ENCODE data around the gene CCDC134.
"Not testable (repeated sequence)": the region's sequence is repeated elsewhere in the genome, so short reads cannot be mapped to it uniquely, and the experiment has no call there.

The CCDC134 gene

GRCh38 chr22:41821471-41822316 lies 21.2 kb downstream of the CCDC134 start:
- DNase-seq (ENCODE audit: insufficient read length, low spot score) (no peak), FAIRE-seq (no peak)

DNA sequence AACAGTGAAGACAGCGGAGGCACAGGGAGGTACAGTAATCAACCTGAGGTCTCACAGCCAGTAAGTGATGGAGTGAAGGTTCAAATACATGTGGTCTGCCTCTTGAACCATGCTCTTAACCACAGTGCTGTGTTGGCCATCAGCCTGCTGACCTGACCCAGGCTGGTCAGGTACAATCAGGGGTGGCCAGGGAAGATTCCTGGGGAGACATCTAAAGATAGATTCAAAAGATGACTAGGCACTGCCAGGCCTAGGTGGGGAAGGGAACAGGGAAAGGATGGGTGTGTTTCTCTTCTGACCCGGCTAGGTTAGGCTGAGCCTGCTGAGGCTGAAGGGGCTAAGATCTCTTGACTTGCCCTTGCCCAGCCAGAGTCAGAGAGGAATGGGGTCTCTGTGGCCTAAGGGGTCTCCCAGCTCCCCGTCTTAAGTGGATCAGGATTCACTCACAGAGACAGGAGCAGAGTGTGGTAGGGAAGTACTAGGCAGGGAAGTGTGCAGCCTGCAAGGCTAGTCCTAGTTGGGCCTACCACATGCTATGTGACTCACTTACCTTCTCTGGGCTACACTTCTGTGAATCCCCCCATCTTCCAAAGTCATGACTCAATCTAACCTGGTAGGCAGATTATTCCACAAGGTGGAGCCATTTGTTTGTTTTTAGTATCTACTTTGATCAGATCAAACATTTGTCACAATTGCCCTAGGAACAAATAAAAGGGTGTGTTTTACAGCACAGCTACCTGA lies 22.0 kb downstream of the CCDC134 start:
- DNase-seq (ENCODE audit: insufficient read length, low spot score) (peak; percentile 41), FAIRE-seq (no peak)

GRCh38 chr22:41823797-41824196 lies 23.3 kb downstream of the CCDC134 start:
- FAIRE-seq (no peak), DNase-seq (ENCODE audit: insufficient read length, low spot score) (no peak)

DNA sequence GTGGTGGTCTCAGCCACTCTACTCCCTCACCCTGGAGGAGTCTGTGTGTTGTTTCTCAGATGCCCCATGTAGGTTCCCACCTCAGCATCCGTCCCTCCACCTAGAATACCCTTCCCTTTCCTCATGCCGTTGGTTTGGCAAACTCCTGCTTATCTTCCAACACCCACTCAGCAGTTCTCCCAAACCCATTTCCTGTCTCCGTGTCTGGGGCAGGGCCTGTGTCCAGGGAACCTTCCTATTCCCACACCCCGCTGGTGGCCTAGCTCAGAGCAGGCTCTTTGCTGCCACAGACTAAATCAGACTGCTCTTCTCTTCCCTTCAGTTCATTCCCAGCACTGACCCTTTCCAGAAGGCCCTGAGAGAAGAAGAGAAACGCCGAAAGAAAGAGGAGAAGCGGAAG lies 24.9 kb downstream of the CCDC134 start:
- no peak for DNase-seq (ENCODE audit: insufficient read length, low spot score)
- no peak for FAIRE-seq

GRCh38 chr22:41826021-41826420 lies 25.5 kb downstream of the CCDC134 start:
- DNase-seq (ENCODE audit: insufficient read length, low spot score) (no peak), FAIRE-seq (no peak)

GRCh38 chr22:41826430-41827383 lies 26.2 kb downstream of the CCDC134 start:
- no peak for DNase-seq (ENCODE audit: insufficient read length, low spot score)
- no peak for FAIRE-seq

DNA sequence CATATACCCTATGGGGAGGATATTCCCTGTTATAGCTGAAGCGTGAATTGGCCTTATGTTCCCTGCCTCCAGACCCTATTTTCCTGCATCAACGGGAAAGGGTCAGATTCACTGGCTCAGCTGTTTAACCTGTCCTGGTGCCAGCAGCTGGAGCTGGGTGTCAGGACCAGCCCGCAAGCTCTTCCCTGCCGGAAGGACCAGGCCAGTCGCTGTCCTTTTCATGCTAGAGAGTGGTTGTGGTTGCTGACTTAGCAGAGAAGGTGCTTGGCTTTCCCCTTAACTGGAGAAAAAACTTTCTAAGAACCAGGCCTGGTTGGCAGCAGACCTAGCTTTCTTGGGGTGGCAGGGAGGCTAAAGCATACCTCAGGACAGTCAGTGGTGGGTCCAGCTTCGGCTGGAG lies 27.2 kb downstream of the CCDC134 start:
- FAIRE-seq (no peak), DNase-seq (ENCODE audit: insufficient read length, low spot score) (no peak)

GRCh38 chr22:41828516-41828915 lies 28.0 kb downstream of the CCDC134 start:
- no peak for FAIRE-seq
- no peak for DNase-seq (ENCODE audit: insufficient read length, low spot score)

- FAIRE-seq (no peak), DNase-seq (ENCODE audit: insufficient read length, low spot score) (no peak)
Measured at GRCh38 chr22:41830174-41830573, 29.7 kb downstream of the CCDC134 start.

DNA sequence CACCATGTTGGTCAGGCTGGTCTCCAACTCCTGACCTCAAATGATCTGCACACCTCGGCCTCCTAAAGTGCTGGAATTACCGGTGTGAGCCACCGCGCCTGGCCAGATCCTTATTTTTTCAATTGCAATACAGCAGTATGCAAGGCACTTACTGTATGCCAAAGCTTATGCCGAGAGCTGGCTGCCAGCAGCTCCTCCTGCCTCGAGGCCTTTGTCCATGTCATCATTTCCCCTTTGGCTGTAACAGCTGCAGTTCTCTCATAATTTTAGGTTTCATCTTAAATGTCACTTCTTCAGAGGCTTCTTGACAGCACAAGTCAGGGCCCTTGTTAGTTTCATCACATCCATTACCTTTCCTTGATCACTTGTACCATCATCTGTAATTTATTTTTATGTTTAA lies 30.9 kb downstream of the CCDC134 start:
- FAIRE-seq: no peak
- DNase-seq (ENCODE audit: insufficient read length, low spot score): no peak

GRCh38 chr22:41831828-41832552 lies 31.5 kb downstream of the CCDC134 start:
- DNase-seq (ENCODE audit: insufficient read length, low spot score): peak; percentile 14
- FAIRE-seq: no peak

DNA sequence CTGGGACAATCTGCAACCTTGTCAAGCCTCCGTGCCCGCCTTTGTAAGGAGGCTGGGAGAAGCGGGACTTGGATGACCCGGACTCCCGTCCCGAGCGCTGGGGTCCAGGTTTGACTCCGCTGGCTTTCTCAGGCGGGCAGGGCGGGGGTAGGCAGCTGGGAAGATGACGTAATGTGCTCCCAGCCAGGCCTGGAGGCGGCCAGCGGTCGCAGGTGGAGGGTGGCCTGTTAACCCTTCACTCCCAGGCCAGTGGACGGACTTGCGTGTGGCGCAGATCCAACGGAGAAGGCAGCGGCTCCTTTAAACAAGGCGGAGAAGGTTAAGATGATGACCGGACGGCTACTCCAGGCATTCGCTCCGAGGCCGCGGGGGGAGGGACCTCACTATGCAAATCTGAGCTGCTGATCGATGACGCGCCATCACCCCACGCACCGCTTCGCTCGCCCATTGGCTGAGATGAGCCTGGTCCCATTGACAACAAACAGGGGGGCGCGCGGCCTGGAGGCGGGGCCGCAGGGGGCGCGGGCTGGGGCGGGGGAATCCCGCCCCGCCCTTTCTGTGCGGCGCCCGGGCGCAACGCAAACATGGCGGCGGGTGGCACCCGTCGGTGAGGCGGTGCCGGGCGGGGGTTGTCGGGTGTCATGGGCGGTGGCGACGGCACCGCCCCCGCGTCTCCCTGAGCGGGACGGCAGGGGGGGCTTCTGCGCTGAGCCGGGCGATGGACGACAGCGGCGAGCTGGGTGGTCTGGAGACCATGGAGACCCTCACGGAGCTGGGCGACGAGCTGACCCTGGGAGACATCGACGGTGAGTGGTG lies 32.3 kb downstream of the CCDC134 start, which contains the start of gene SREBF2:
SREBF2 (plus strand) TSS at position 553 of the 816 bp plus-strand sequence; CDS start at position 719, 166 bp downstream.
- DNase-seq (ENCODE audit: insufficient read length, low spot score) (peak; percentile 98), FAIRE-seq (peak; percentile 98)

- FAIRE-seq: no peak
- peak; percentile 15 for DNase-seq (ENCODE audit: insufficient read length, low spot score)
Measured at GRCh38 chr22:41833369-41834004, 33.0 kb downstream of the CCDC134 start.

GRCh38 chr22:41834005-41834944 lies 33.8 kb downstream of the CCDC134 start:
- FAIRE-seq (no peak), DNase-seq (ENCODE audit: insufficient read length, low spot score) (no peak)

- DNase-seq (ENCODE audit: insufficient read length, low spot score); FAIRE-seq: not testable (repeated sequence)
Measured at GRCh38 chr22:41835462-41835861, 35.0 kb downstream of the CCDC134 start.

DNA sequence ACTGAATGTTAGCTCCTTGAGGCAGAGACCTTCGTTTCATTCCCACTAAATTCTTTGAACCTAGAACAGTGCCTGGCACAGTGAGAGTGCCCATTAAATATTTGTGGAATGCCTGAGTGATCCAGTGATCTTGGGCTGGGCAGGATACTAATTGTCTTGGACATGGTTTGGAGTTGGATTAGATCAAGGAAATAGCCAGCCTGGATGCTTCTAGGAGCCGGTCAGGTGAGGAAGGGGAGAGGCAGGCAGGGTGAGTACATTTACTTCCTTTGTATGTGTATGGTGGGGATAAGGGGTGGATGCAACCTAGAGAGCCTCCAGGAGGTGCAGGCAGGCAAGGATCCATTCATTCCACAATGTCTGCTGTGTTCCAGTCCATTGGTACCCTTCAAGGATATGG lies 36.1 kb downstream of the CCDC134 start:
- no peak for DNase-seq (ENCODE audit: insufficient read length, low spot score)
- no peak for FAIRE-seq

- FAIRE-seq: no peak
Measured at GRCh38 chr22:41838842-41839618, 38.6 kb downstream of the CCDC134 start.

More at GRCh38 chr22:41838842-41839618, 38.6 kb downstream of the CCDC134 start:
- no peak for DNase-seq (ENCODE audit: insufficient read length, low spot score)

All from HTR-8/SVneo (cell line).